H9 (cell line): ENCODE results near the gene RFESD. TPM values are rescaled to one million over a fixed set of nuclear protein-coding genes. Genes with fewer than 3 reads are reported as not detected.
A peak's percentile ranks its signal among the peaks of the same experiment; 100 is the strongest.

Source experiments
- DNase-seq: peaks from one replicate; pipeline ENCODE4 v3.0.0-alpha.2; 2017
- H2AFZ ChIP-seq: one replicate; pipeline ENCODE4 v1.6.1; 2013; ENCODE audit warnings: mild to moderate bottlenecking, low read length, control low read depth, moderate library complexity
- H2AK5ac ChIP-seq: 2 replicates; pipeline ENCODE4 v1.6.1; 2013; ENCODE audit warnings: low read length, control low read depth, mixed read lengths; ENCODE audit not compliant: insufficient read length
- H2BK120ac ChIP-seq: one replicate; pipeline ENCODE4 v1.6.1; 2013; ENCODE audit warnings: low read depth, mild to moderate bottlenecking, low read length, control low read depth, inconsistent platforms; ENCODE audit not compliant: poor library complexity, severe bottlenecking
- H2BK12ac ChIP-seq: 2 replicates; pipeline ENCODE4 v1.6.1; 2013; ENCODE audit warnings: low read length, control low read depth, mixed read lengths, low read depth; ENCODE audit not compliant: insufficient read length
- H2BK15ac ChIP-seq: 2 replicates; pipeline ENCODE4 v1.6.1; 2013; ENCODE audit warnings: low read depth, low read length, control low read depth
- H2BK20ac ChIP-seq: one replicate; pipeline ENCODE4 v1.6.1; 2013; ENCODE audit warnings: low read depth, mild to moderate bottlenecking, low read length, control low read depth, inconsistent platforms; ENCODE audit not compliant: poor library complexity, severe bottlenecking
- H2BK5ac ChIP-seq: 2 replicates; pipeline ENCODE4 v1.6.1; 2013; ENCODE audit warnings: low read length, control low read depth, mixed read lengths; ENCODE audit not compliant: insufficient read length
- H3K14ac ChIP-seq: 2 replicates; pipeline ENCODE4 v1.6.1; 2013; ENCODE audit warnings: low read length, control low read depth; ENCODE audit not compliant: insufficient read depth
- H3K18ac ChIP-seq: 2 replicates; pipeline ENCODE4 v1.6.1; 2013; ENCODE audit warnings: low read depth, mild to moderate bottlenecking, mixed read lengths, low read length, control low read depth; ENCODE audit not compliant: insufficient read length
- H3K23ac ChIP-seq: 2 replicates; pipeline ENCODE4 v1.6.1; 2013; ENCODE audit warnings: low read length, control low read depth, mixed read lengths, low read depth; ENCODE audit not compliant: insufficient read length
- H3K23me2 ChIP-seq: 2 replicates; pipeline ENCODE4 v1.6.1; 2013; ENCODE audit warnings: low read depth, mild to moderate bottlenecking, mixed read lengths, low read length, control low read depth; ENCODE audit not compliant: insufficient read length, poor library complexity, severe bottlenecking
- H3K27ac ChIP-seq: 2 replicates; pipeline ENCODE4 v1.5.1; 2013; ENCODE audit warnings: low read length, control low read depth, mixed read lengths, low read depth; ENCODE audit not compliant: insufficient read length
- H3K27me3 ChIP-seq: 2 replicates; pipeline ENCODE4 v1.6.1; 2013; ENCODE audit warnings: low read length, control low read depth, inconsistent platforms; ENCODE audit not compliant: insufficient read depth
- H3K4ac ChIP-seq: 2 replicates; pipeline ENCODE4 v1.6.1; 2013; ENCODE audit warnings: low read depth, mild to moderate bottlenecking, control low read depth, inconsistent platforms, low read length, moderate library complexity
- H3K4me1 ChIP-seq: 2 replicates; pipeline ENCODE4 v1.6.1; 2013; ENCODE audit warnings: low read length, control low read depth, inconsistent platforms; ENCODE audit not compliant: insufficient read depth
- H3K4me2 ChIP-seq: 2 replicates; pipeline ENCODE4 v1.6.1; 2013; ENCODE audit warnings: low read length, control low read depth, mixed read lengths; ENCODE audit not compliant: insufficient read length, insufficient read depth
- H3K56ac ChIP-seq: 2 replicates; pipeline ENCODE4 v1.6.1; 2013; ENCODE audit warnings: low read depth, mild to moderate bottlenecking, mixed read lengths, low read length, control low read depth; ENCODE audit not compliant: insufficient read length
- H3K79me1 ChIP-seq: 2 replicates; pipeline ENCODE4 v1.6.1; 2013; ENCODE audit warnings: low read depth, mild to moderate bottlenecking, moderate library complexity, low read length, control low read depth, inconsistent platforms; ENCODE audit not compliant: insufficient read depth, poor library complexity, severe bottlenecking
- H3K79me2 ChIP-seq: 2 replicates; pipeline ENCODE4 v1.6.1; 2013; ENCODE audit warnings: low read length, control low read depth, inconsistent platforms; ENCODE audit not compliant: insufficient read depth
- H3K9ac ChIP-seq: 2 replicates; pipeline ENCODE4 v1.6.1; 2013; ENCODE audit warnings: low read length, control low read depth, mixed read lengths; ENCODE audit not compliant: insufficient read length; ENCODE audit errors: extremely low read depth
- H3K9me3 ChIP-seq: one replicate; pipeline ENCODE4 v1.6.1; 2013; ENCODE audit warnings: low read depth, low read length, inconsistent platforms; ENCODE audit not compliant: control insufficient read depth
- H3T11ph ChIP-seq: one replicate; pipeline ENCODE4 v1.6.1; 2013; ENCODE audit warnings: mild to moderate bottlenecking, low read length, control low read depth, inconsistent platforms
- H4K20me1 ChIP-seq: one replicate; pipeline ENCODE4 v1.6.1; 2013; ENCODE audit not compliant: control insufficient read depth, insufficient read length, insufficient read depth
- H4K5ac ChIP-seq: 2 replicates; pipeline ENCODE4 v1.6.1; 2013; ENCODE audit warnings: low read depth, mild to moderate bottlenecking, mixed read lengths, low read length, control low read depth; ENCODE audit not compliant: insufficient read length
- H4K8ac ChIP-seq: replicated peaks from 2 replicates; pipeline ENCODE4 v1.6.1; 2013; ENCODE audit warnings: low read length, control low read depth, mixed read lengths, low read depth; ENCODE audit not compliant: insufficient read length
- H4K91ac ChIP-seq: 2 replicates; pipeline ENCODE4 v1.6.1; 2013; ENCODE audit warnings: low read depth, mild to moderate bottlenecking, moderate library complexity, mixed read lengths, low read length, control low read depth; ENCODE audit not compliant: insufficient read length
- H3K27ac Mint-ChIP-seq, 3 experiments: 2 replicates in 2 of 3; 3 replicates in 1 of 3; pipeline ENCODE4 v1.8.0; 2020 to 2021; ENCODE audit warnings: mixed read lengths in 3 of 3, mild to moderate bottlenecking in 1 of 3, moderate library complexity in 1 of 3
- H3K27me3 Mint-ChIP-seq: 2 replicates; pipeline ENCODE4 v1.8.0; 2021; ENCODE audit warnings: low read depth, mild to moderate bottlenecking, moderate library complexity, mixed read lengths
- H3K36me3 Mint-ChIP-seq, 3 experiments: 2 replicates in 2 of 3; 3 replicates in 1 of 3; pipeline ENCODE4 v1.8.0; 2020 to 2021; ENCODE audit warnings: low read depth in 3 of 3, mixed read lengths in 3 of 3; ENCODE audit not compliant: insufficient read depth in 1 of 3
- H3K4me1 Mint-ChIP-seq, 2 experiments: 2 replicates each; pipeline ENCODE4 v1.8.0; 2020; ENCODE audit warnings: mixed read lengths in 2 of 2
- H3K4me3 Mint-ChIP-seq, 2 experiments: 2 replicates in 1 of 2; 3 replicates in 1 of 2; pipeline ENCODE4 v1.8.0; 2020 to 2021; ENCODE audit warnings: mild to moderate bottlenecking in 2 of 2, mixed read lengths in 2 of 2, moderate library complexity in 1 of 2
- H3K9me3 Mint-ChIP-seq, 2 experiments: 2 replicates in 1 of 2; 3 replicates in 1 of 2; pipeline ENCODE4 v1.8.0; 2020; ENCODE audit warnings: mild to moderate bottlenecking in 2 of 2, mixed read lengths in 2 of 2, moderate library complexity in 1 of 2
- WGBS: extraction: QIAGEN DNeasy Blood & Tissue Kit; methylation state at CpG from one replicate; pipeline ENCODE4 v1.1.7; 2013; ENCODE audit warnings: missing lambda C conversion rate, low lambda C conversion rate, mixed read lengths; ENCODE audit not compliant: insufficient read length; ENCODE audit errors: extremely low coverage; 5-methylcytosine and 5-hydroxymethylcytosine counted together
- total RNA-seq: library from RNA; stranded (reverse); gene quantifications from 2 replicates; pipeline ENCODE4 v1.2.1, GENCODE V29; 2021
- TF ChIP-seq, protein P1 (sequence below): fragments of 200-600 bp; sonication (generic); conservative IDR thresholded peaks from 3 replicates; pipeline ENCODE4 v1.8.0; 2021; ENCODE audit warnings: antibody characterized with exemption, mild to moderate bottlenecking

RFESD gene
- total RNA-seq, 1 experiment from 2014 or later: 1.7 TPM

DNA sequence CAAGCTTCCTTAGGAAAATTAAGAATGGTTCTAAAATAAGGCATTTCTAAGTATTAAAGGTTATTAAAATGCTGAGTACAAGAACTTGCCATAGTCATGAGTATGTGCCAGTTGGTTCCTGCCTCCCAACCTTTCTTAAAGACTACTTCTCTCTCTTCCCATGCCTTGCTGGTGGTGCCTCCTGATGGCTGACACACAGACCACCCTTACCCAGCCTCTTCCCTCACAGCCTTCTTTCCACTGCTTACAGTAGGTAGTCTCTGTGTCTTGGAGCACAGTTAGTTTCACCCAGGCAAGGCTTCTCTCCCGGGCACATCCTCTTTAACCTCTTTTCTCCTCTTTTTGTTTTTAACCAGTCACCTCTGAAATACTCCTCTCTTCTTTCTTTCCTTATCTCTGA, 47.3 kb upstream of the RFESD start:
- Histone ChIP-seq H4K91ac (no peak overlapping the region), H3K27me3 (no peaks in the 10 kb centered on the region), H2AFZ (no peak overlapping the region), H2BK120ac (no peak overlapping the region), H3K23me2 (no peaks in the 10 kb centered on the region), H3K27ac (no peak overlapping the region), H3K79me2 (no peaks in the 10 kb centered on the region), H4K5ac (no peak overlapping the region), H3K9ac (no peak overlapping the region), H3K9me3 (no peaks in the 10 kb centered on the region), H3K14ac (no peak overlapping the region), H3K4me2 (no peak overlapping the region), H3K4me1 (no peaks in the 10 kb centered on the region), H3K18ac (no peak overlapping the region), H3K56ac (no peak overlapping the region), H3K4ac (no peak overlapping the region), H3K79me1 (no peaks in the 10 kb centered on the region), H2BK12ac (no peak overlapping the region), H2AK5ac (no peak overlapping the region), H4K20me1 (no peaks in the 10 kb centered on the region), H4K8ac (no peak overlapping the region), H2BK20ac (no peak overlapping the region), H3T11ph (no peak overlapping the region), H3K23ac (no peak overlapping the region), H2BK5ac (no peak overlapping the region), H2BK15ac (no peak overlapping the region)
- no CpG with 5 or more reads among the region's 1 CpG for whole genome bisulfite sequencing
- Mint-ChIP-seq H3K36me3 (peaks cover 0 to 2% (median 0%) of the 10 kb centered on the region in 3 experiments; a peak in 3 of 7 replicates), H3K27me3 (no peaks in the 10 kb centered on the region), H3K9me3 (no peaks in the 10 kb centered on the region), H3K27ac (no peak overlapping the region; a peak in 1 of 7 replicates), H3K4me3 (no peak overlapping the region), H3K4me1 (no peaks in the 10 kb centered on the region)
- DNase-seq: peak; percentile 32
- TF ChIP-seq, protein P1, sequence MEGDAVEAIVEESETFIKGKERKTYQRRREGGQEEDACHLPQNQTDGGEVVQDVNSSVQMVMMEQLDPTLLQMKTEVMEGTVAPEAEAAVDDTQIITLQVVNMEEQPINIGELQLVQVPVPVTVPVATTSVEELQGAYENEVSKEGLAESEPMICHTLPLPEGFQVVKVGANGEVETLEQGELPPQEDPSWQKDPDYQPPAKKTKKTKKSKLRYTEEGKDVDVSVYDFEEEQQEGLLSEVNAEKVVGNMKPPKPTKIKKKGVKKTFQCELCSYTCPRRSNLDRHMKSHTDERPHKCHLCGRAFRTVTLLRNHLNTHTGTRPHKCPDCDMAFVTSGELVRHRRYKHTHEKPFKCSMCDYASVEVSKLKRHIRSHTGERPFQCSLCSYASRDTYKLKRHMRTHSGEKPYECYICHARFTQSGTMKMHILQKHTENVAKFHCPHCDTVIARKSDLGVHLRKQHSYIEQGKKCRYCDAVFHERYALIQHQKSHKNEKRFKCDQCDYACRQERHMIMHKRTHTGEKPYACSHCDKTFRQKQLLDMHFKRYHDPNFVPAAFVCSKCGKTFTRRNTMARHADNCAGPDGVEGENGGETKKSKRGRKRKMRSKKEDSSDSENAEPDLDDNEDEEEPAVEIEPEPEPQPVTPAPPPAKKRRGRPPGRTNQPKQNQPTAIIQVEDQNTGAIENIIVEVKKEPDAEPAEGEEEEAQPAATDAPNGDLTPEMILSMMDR: no peak; the same call in 2 of the 3 replicates
